HepG2 (cell line): ENCODE measurements around the gene TNFRSF18. TPM values are rescaled to one million over a fixed set of nuclear protein-coding genes. Genes with fewer than 3 reads are reported as not detected.

Experiments used
- AGO1 ChIP-seq: fragments of 200-400 bp; formaldehyde crosslinking; IDR thresholded peaks from 2 replicates; pipeline ENCODE4 v1.6.1; 2017; ENCODE audit warnings: mild to moderate bottlenecking, low read depth, low read length, moderate library complexity; ENCODE audit not compliant: poor library complexity, severe bottlenecking
- ARHGAP35 ChIP-seq: sonication (generic); formaldehyde crosslinking; IDR thresholded peaks from 2 replicates; pipeline ENCODE4 v1.9.0; 2022; ENCODE audit warnings: mild to moderate bottlenecking, inconsistent platforms, moderate library complexity, missing genetic modification reagents, borderline replicate concordance
- GABPA ChIP-seq, 2 experiments: IDR thresholded peaks; 2 replicates each; pipeline ENCODE4 v1.6.1; 2011 to 2016; ENCODE audit warnings: low read depth in 2 of 2, low read length in 1 of 2, missing biosample characterization in 1 of 2, missing genetic modification characterization in 1 of 2
- JUN ChIP-seq: sonication (generic); formaldehyde crosslinking; IDR thresholded peaks from 2 replicates; pipeline ENCODE4 v1.4.0; 2020; ENCODE audit warnings: mild to moderate bottlenecking, missing genetic modification reagents
- KAT7 ChIP-seq: IDR thresholded peaks from 2 replicates; pipeline ENCODE4 v1.6.1; 2018; ENCODE audit warnings: borderline replicate concordance, missing compliant biosample characterization
- MAX ChIP-seq: IDR thresholded peaks from 2 replicates; pipeline ENCODE4 v1.6.1; 2012; ENCODE audit warnings: inconsistent platforms
- MZF1 ChIP-seq: sonication (generic); formaldehyde crosslinking; IDR thresholded peaks from 2 replicates; pipeline ENCODE4 v1.8.1; 2023; ENCODE audit warnings: mild to moderate bottlenecking, missing genetic modification reagents, borderline replicate concordance
- NR2F1 ChIP-seq, 2 experiments: fragments of 450-650 bp in 1 of 2; formaldehyde crosslinking in 1 of 2; IDR thresholded peaks; 2 replicates each; pipeline versions ENCODE4 v1.5.0 to v1.6.1; 2016 to 2020; ENCODE audit warnings: mild to moderate bottlenecking in 1 of 2, missing compliant biosample characterization in 1 of 2, missing genetic modification reagents in 1 of 2, moderate library complexity in 1 of 2
- SIN3B ChIP-seq: fragments of 150-350 bp; IDR thresholded peaks from 2 replicates; pipeline ENCODE4 v1.6.1; 2014; ENCODE audit warnings: low read length
- SIX1 ChIP-seq: sonication (generic); formaldehyde crosslinking; IDR thresholded peaks from 2 replicates; pipeline ENCODE4 v1.4.0; 2020; ENCODE audit warnings: missing genetic modification reagents, borderline replicate concordance
- SMAD3 ChIP-seq: sonication (generic); formaldehyde crosslinking; IDR thresholded peaks from 2 replicates; pipeline ENCODE4 v1.4.0; 2020; ENCODE audit warnings: missing genetic modification reagents
- TEAD2 ChIP-seq: sonication (generic); formaldehyde crosslinking; IDR thresholded peaks from 2 replicates; pipeline ENCODE4 v1.9.0; 2021; ENCODE audit warnings: missing genetic modification reagents
- TOE1 ChIP-seq: sonication (generic); formaldehyde crosslinking; IDR thresholded peaks from 2 replicates; pipeline ENCODE4 v1.4.0; 2020; ENCODE audit warnings: mild to moderate bottlenecking, missing genetic modification reagents
- UBTF ChIP-seq: sonication (generic); formaldehyde crosslinking; IDR thresholded peaks from 2 replicates; pipeline ENCODE4 v1.4.0; 2020; ENCODE audit warnings: mild to moderate bottlenecking, missing genetic modification reagents
- ZBTB26 ChIP-seq: IDR thresholded peaks from 2 replicates; pipeline ENCODE4 v1.6.1; 2016; ENCODE audit warnings: missing compliant biosample characterization, missing genetic modification reagents, borderline replicate concordance
- ZFP36 ChIP-seq: fragments of 150-350 bp; IDR thresholded peaks from 2 replicates; pipeline ENCODE4 v1.6.1; 2018; ENCODE audit warnings: borderline replicate concordance, low read length, low read depth; ENCODE audit not compliant: partially characterized antibody
- ZHX1 ChIP-seq: sonication (generic); formaldehyde crosslinking; IDR thresholded peaks from 2 replicates; pipeline ENCODE4 v1.8.1; 2022; ENCODE audit warnings: low read depth, mild to moderate bottlenecking, missing genetic modification reagents
- ZIK1 ChIP-seq: sonication (generic); formaldehyde crosslinking; IDR thresholded peaks from 2 replicates; pipeline ENCODE4 v1.5.0; 2020; ENCODE audit warnings: mild to moderate bottlenecking, low read depth, missing genetic modification reagents, borderline replicate concordance
- ZNF263 ChIP-seq: sonication (generic); formaldehyde crosslinking; IDR thresholded peaks from 2 replicates; pipeline ENCODE4 v1.4.0; 2020; ENCODE audit warnings: missing genetic modification reagents
- ZNF547 ChIP-seq: sonication (generic); formaldehyde crosslinking; IDR thresholded peaks from 2 replicates; pipeline ENCODE4 v1.5.1; 2020; ENCODE audit warnings: mild to moderate bottlenecking, missing genetic modification reagents
- ZNF788 ChIP-seq: sonication (generic); formaldehyde crosslinking; IDR thresholded peaks from 2 replicates; pipeline ENCODE4 v1.5.0; 2020; ENCODE audit warnings: mild to moderate bottlenecking, missing genetic modification reagents, borderline replicate concordance
- ZNF816 ChIP-seq: sonication (generic); formaldehyde crosslinking; IDR thresholded peaks from 2 replicates; pipeline ENCODE4 v1.8.0; 2022; ENCODE audit warnings: missing genetic modification reagents, mild to moderate bottlenecking, borderline replicate concordance
- ZNF850 ChIP-seq: sonication (generic); formaldehyde crosslinking; conservative IDR thresholded peaks from 2 replicates; pipeline ENCODE4 v1.9.0; 2021; ENCODE audit warnings: mild to moderate bottlenecking, missing genetic modification reagents
- ZNF879 ChIP-seq: sonication (generic); formaldehyde crosslinking; IDR thresholded peaks from 2 replicates; pipeline ENCODE4 v1.8.1; 2023; ENCODE audit warnings: missing genetic modification reagents
- polyA plus RNA-seq, 8 experiments: library from polyadenylated mRNA; depleted of rRNA in 3 of 8; stranded (reverse) in 7 of 8; unstranded in 1 of 8; fragments of >200 nt; fragmentation: Illumina TruSeq in 4 of 8; extraction: Trizol in 4 of 8; gene quantifications; 2 replicates each; pipeline versions ENCODE4 v1.2.1 to v1.2.3, GENCODE V29; 2011 to 2016; ENCODE audit warnings: low read depth in 4 of 8, missing spikeins in 1 of 8, mixed read lengths in 1 of 8; ENCODE audit not compliant: insufficient read depth in 1 of 8
- total RNA-seq, 5 experiments: library from RNA; depleted of rRNA; stranded (reverse); fragments of >200 nt; fragmentation: Illumina TruSeq; extraction: Trizol; gene quantifications; 2 replicates each; pipeline ENCODE4 v1.2.3, GENCODE V29; 2016; ENCODE audit warnings: low read depth in 1 of 5

The TNFRSF18 gene
- total and polyA plus RNA-seq, 2 of the 13 experiments (the other 11 are each of a cell fraction or from before 2014, with no cell fraction given), result not detected

- TF ChIP-seq ZBTB26 (CRISPR knock-in tag) (no peak), SIX1 (CRISPR knock-in tag) (no peak), KAT7 (CRISPR knock-in tag) (no peak), MZF1 (CRISPR knock-in tag) (no peak), MAX (no peak), TOE1 (CRISPR knock-in tag) (no peak), GABPA (IDR thresholded peaks at IDR 0.05; ENCODE audit: low read depth, low read length) (no peak), GABPA (CRISPR knock-in tag; IDR thresholded peaks at IDR 0.05; ENCODE audit: low read depth) (no peak), TEAD2 (CRISPR knock-in tag) (no peak), ZNF547 (no peak), ZNF850 (no peak), NR2F1 (CRISPR knock-in tag; IDR thresholded peaks at IDR 0.05) (no peak), JUN (no peak), ZHX1 (CRISPR knock-in tag) (peak; percentile 89; the same call in 1 of the 2 replicates), ZNF263 (no peak), AGO1 (peak; percentile 77), ZIK1 (CRISPR knock-in tag) (no peak), UBTF (CRISPR knock-in tag) (no peak), ZFP36 (no peak), ARHGAP35 (CRISPR knock-in tag) (no peak), ZNF788 (CRISPR knock-in tag) (no peak), ZNF879 (CRISPR knock-in tag) (no peak), SMAD3 (CRISPR knock-in tag) (no peak), SIN3B (no peak), ZNF816 (CRISPR knock-in tag) (no peak)
These were observed 26.6 kb upstream of the TNFRSF18 start (continued) for GRCh38 chr1:1232796-1233566.
